Smooth muscle cell (in vitro differentiated cells): Measurements from ENCODE around the gene MAGEA11. TPM values are rescaled to one million over a fixed set of nuclear protein-coding genes. Genes with fewer than 3 reads are reported as not detected.
"Not testable (repeated sequence)": the region's sequence is repeated elsewhere in the genome, so short reads cannot be mapped to it uniquely, and the experiment has no call there.

Experiments used
- DNase-seq: peaks from one replicate; lab custom pipeline; 2025; ENCODE audit not compliant: unreplicated experiment; lab: John Stamatoyannopoulos, UW
- H2AFZ ChIP-seq: fragments of 200-600 bp; sonication (generic); 2 replicates; pipeline ENCODE4 v1.6.0; 2016; ENCODE audit warnings: antibody characterized with exemption, low read depth, mild to moderate bottlenecking
- H3F3A ChIP-seq: fragments of 200-600 bp; sonication (generic); 2 replicates; pipeline ENCODE4 v1.6.0; 2017; ENCODE audit warnings: antibody characterized with exemption, low read depth
- H3K27ac ChIP-seq: fragments of 200-600 bp; sonication (generic); 2 replicates; pipeline ENCODE4 v1.5.1; 2016; ENCODE audit warnings: low read depth, mild to moderate bottlenecking
- H3K27me3 ChIP-seq: fragments of 200-600 bp; sonication (generic); 2 replicates; pipeline ENCODE4 v1.6.1; 2016; ENCODE audit warnings: low read depth, mild to moderate bottlenecking
- H3K36me3 ChIP-seq: fragments of 200-600 bp; sonication (generic); 2 replicates; pipeline ENCODE4 v1.5.1; 2016; ENCODE audit warnings: low read depth
- H3K4me1 ChIP-seq: fragments of 200-600 bp; sonication (generic); 2 replicates; pipeline ENCODE4 v1.5.1; 2016; ENCODE audit warnings: low read depth
- H3K4me2 ChIP-seq: fragments of 200-600 bp; sonication (generic); 2 replicates; pipeline ENCODE4 v1.6.0; 2016; ENCODE audit warnings: mild to moderate bottlenecking
- H3K4me3 ChIP-seq: fragments of 200-600 bp; sonication (generic); 2 replicates; pipeline ENCODE4 v1.5.1; 2016; ENCODE audit warnings: mild to moderate bottlenecking
- H3K79me2 ChIP-seq: fragments of 200-600 bp; sonication (generic); 2 replicates; pipeline ENCODE4 v1.6.0; 2016; ENCODE audit warnings: low read depth, mild to moderate bottlenecking
- H3K9ac ChIP-seq: fragments of 200-600 bp; sonication (generic); 2 replicates; pipeline ENCODE4 v1.6.0; 2016; ENCODE audit warnings: low read depth
- H3K9me3 ChIP-seq: fragments of 200-600 bp; sonication (generic); replicated peaks from 2 replicates; pipeline ENCODE4 v1.5.1; 2016; ENCODE audit warnings: low read depth
- H4K20me1 ChIP-seq: fragments of 200-600 bp; sonication (generic); 2 replicates; pipeline ENCODE4 v1.6.0; 2016; ENCODE audit warnings: low read depth
- WGBS: methylation state at CpG from one replicate; pipeline ENCODE4 v1.1.7; 2016; ENCODE audit warnings: low lambda C conversion rate; 5-methylcytosine and 5-hydroxymethylcytosine counted together
- polyA plus RNA-seq: library from polyadenylated mRNA; unstranded; fragments of >200 nt; fragmentation: Nextera tagmentation; extraction: Ambion mirVana; gene quantifications from 2 replicates; pipeline ENCODE4 v1.2.1, GENCODE V29; 2016
- total RNA-seq: library from RNA; depleted of rRNA; stranded (reverse); fragments of >200 nt; gene quantifications from 2 replicates; pipeline ENCODE4 v1.2.3, GENCODE V29; 2014
- TF ChIP-seq, protein P1 (sequence below): fragments of 200-600 bp; sonication (generic); IDR thresholded peaks from 2 replicates; pipeline ENCODE4 v1.5.1; 2017; ENCODE audit warnings: borderline replicate concordance, mild to moderate bottlenecking, antibody characterized with exemption; ENCODE audit not compliant: insufficient read depth, poor library complexity, severe bottlenecking

Gene MAGEA11, protein sequence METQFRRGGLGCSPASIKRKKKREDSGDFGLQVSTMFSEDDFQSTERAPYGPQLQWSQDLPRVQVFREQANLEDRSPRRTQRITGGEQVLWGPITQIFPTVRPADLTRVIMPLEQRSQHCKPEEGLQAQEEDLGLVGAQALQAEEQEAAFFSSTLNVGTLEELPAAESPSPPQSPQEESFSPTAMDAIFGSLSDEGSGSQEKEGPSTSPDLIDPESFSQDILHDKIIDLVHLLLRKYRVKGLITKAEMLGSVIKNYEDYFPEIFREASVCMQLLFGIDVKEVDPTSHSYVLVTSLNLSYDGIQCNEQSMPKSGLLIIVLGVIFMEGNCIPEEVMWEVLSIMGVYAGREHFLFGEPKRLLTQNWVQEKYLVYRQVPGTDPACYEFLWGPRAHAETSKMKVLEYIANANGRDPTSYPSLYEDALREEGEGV
- total RNA-seq (not detected in 2 replicates), polyA plus RNA-seq (not detected in 2 replicates)

DNA sequence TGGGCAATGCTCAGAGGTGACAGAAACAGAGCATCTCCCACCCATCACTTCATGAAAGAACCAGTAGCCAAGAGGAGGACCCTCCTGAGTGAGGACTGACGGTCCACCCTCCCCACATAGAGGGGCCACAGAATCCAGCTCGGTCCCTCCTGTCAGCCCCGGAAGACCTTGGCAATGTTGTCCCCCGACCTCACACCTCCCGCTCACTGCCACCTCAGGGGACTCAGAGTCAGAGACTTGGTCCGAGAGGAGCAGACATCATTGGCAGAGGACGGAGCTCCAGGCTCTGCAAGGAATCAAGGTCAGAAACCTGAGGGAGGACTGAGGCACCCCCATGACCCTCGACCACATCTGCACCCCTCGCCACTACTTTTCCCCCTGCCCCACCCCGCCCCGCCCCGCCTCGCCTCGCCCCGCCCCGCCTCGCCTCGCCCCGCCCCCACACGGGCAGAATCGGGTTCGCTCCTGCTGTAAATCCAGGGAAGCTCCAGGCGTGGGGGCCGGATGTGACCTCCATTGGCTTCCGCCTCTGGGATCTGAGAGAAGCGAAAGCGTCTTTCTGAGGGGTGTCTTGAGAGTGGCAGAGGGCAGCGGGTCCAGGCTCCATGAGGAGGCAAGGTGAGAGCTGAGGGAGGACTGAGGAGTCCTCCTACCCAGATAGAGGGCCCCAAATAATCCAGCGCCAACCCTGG, at the start of gene MAGEA11:
Gene MAGEA11 (plus strand): TSS at position 516 of the 692 bp plus-strand sequence. CDS start 1,100 bp downstream, outside the sequence.
- Histone ChIP-seq H3K27ac (no peak within 1 kb of the TSS), H3F3A (no peaks in the 10 kb centered on the region), H3K4me2 (no peak within 1 kb of the TSS), H2AFZ (no peak within 1 kb of the TSS), H4K20me1 (no peaks in the 10 kb centered on the region), H3K36me3 (no peaks in the 10 kb centered on the region), H3K27me3 (no peaks in the 10 kb centered on the region), H3K4me3 (no peak within 1 kb of the TSS), H3K9me3 (no peaks in the 10 kb centered on the region), H3K4me1 (no peaks in the 10 kb centered on the region), H3K9ac (no peak within 1 kb of the TSS), H3K79me2 (no peaks in the 10 kb centered on the region)
- TF ChIP-seq, protein P1, sequence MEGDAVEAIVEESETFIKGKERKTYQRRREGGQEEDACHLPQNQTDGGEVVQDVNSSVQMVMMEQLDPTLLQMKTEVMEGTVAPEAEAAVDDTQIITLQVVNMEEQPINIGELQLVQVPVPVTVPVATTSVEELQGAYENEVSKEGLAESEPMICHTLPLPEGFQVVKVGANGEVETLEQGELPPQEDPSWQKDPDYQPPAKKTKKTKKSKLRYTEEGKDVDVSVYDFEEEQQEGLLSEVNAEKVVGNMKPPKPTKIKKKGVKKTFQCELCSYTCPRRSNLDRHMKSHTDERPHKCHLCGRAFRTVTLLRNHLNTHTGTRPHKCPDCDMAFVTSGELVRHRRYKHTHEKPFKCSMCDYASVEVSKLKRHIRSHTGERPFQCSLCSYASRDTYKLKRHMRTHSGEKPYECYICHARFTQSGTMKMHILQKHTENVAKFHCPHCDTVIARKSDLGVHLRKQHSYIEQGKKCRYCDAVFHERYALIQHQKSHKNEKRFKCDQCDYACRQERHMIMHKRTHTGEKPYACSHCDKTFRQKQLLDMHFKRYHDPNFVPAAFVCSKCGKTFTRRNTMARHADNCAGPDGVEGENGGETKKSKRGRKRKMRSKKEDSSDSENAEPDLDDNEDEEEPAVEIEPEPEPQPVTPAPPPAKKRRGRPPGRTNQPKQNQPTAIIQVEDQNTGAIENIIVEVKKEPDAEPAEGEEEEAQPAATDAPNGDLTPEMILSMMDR, result no peak
- DNase-seq, result no peak
- WGBS, result 92% methylated on average over 18 of the region's 29 CpGs

DNA sequence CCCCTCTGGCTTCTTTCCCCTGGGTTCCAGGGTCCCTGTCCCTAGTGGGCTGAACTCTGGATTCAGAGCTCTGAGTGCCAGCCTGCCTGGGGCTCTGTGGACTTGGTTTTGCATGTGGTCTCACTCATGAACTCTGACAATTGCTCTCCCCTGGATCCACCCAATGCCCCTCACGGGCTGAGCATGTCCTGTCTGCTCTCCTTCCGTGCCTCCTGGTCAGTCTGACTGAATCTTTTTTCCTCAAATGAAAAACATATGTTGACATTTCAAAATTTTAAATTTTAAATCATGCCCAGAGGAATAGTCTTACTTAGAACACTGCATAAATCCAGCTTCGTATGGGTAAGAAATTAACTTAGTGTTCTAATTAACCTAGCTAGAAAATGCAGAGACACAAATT, 36.8 kb upstream of the MAGEA11 start:
- not testable (repeated sequence) for H3K27me3 ChIP-seq, H2AFZ ChIP-seq, DNase-seq, H3K9me3 ChIP-seq, H4K20me1 ChIP-seq, H3K4me2 ChIP-seq, H3K9ac ChIP-seq, H3K79me2 ChIP-seq, H3K4me3 ChIP-seq, H3K4me1 ChIP-seq, H3F3A ChIP-seq, H3K36me3 ChIP-seq, H3K27ac ChIP-seq
- WGBS, result no CpG with 5 or more reads among the region's 3 CpGs

DNA sequence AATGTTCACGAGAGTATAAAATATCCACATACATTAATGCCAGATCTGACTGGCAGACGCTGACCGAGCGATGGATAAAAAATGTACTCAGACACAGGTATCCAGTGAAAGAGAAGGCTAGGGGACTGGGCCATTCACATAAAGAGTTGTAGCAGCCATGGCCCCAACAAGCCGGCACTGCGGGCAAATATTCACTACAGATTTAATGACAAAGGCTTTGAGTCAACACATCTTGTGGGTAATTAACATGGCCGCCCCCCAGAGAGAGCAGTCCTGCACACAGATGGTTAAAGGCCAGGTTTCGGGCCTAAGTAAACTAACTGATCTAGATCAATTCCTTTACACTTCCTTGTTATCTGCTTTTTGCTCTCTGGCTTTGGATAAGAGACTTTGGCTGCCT, 36.3 kb upstream of the MAGEA11 start:
- not testable (repeated sequence) for H3K36me3 ChIP-seq, H3K27ac ChIP-seq, H3K9me3 ChIP-seq, H3K4me1 ChIP-seq, H3K27me3 ChIP-seq, DNase-seq, H4K20me1 ChIP-seq, H3K9ac ChIP-seq, H3K4me2 ChIP-seq, H3K4me3 ChIP-seq, H3K79me2 ChIP-seq, H2AFZ ChIP-seq, H3F3A ChIP-seq
- WGBS, result 73% methylated on average over 4 of the region's 8 CpGs

DNA sequence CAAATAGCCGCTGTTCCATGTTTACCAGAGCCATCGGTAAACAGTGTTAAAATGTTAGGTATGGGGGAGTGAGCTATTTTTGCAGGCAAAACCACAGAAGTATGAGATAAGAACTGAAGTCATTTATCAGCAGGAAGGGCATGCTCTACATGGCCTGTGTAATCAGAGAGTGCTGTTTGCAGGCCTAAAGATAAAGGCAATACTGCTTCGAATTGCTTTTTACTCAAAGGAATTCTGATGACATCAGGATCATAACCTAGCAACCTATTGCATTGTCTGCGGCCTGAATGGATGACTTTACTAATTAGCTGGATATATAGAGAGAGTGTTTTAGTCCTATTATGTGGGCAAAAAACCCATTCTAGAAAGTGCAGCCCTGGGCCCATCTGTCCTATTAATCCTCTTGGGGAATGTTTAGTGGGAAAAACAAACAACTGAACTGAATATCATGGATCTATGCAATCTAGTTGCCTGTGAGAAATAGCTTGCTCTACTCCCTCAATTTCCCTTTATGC, 32.6 kb upstream of the MAGEA11 start:
- not testable (repeated sequence) for H2AFZ ChIP-seq, H4K20me1 ChIP-seq, H3K27me3 ChIP-seq, H3K27ac ChIP-seq, H3K4me1 ChIP-seq, H3K4me2 ChIP-seq, H3K9ac ChIP-seq, H3K79me2 ChIP-seq, H3K4me3 ChIP-seq, DNase-seq, H3K9me3 ChIP-seq, H3K36me3 ChIP-seq, H3F3A ChIP-seq
- WGBS, result no CpG with 5 or more reads among the region's 4 CpGs

DNA sequence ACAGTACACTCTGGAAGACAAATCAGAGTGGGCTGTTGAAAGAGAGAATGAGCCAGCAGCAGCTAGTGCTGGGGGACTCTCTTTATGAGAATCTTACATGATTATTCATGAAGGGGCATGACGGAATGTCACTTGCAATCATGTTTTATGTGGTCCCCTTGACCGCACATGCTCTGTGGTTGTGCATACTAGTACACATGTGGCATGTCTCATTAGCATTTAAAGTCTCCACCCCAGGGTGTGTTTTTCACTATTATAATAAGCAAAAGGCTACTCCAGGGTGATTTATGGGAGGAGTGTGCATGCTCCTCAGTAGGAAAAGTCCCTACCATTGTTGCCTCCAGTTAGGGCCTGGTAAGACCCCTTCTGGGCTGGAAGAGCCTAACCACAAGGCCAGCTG, 30.7 kb upstream of the MAGEA11 start:
- Histone ChIP-seq H4K20me1 (no peaks in the 10 kb centered on the region), H3K27ac (no peak overlapping the region), H3K4me3 (no peak overlapping the region), H3K4me1 (peaks cover 3% of the 10 kb centered on the region), H3K36me3 (no peaks in the 10 kb centered on the region), H2AFZ (no peak overlapping the region), H3F3A (no peaks in the 10 kb centered on the region), H3K9ac (no peak overlapping the region), H3K4me2 (no peak overlapping the region), H3K9me3 (no peaks in the 10 kb centered on the region), H3K27me3 (no peaks in the 10 kb centered on the region), H3K79me2 (no peaks in the 10 kb centered on the region)
- DNase-seq, result no peak
- TF ChIP-seq, protein P1, result no peak
- 90% methylated on average over 2 of the region's 2 CpGs for WGBS
